ENCODE measurements around the gene MLN.

MLN gene

GRCh38 chr6:33820784-33821520 is 17.1 kb upstream of the MLN start:
- no peak for FAIRE-seq
- TF ChIP-seq TAF1 (IDR thresholded peaks at IDR 0.05; ENCODE audit: borderline replicate concordance, low read depth, low read length) (no peak), POLR2A (IDR thresholded peaks at IDR 0.05; ENCODE audit: low read depth, low read length) (no peak), POLR2AphosphoS5 (IDR thresholded peaks at IDR 0.05; ENCODE audit: low read depth, low read length) (no peak)
- DNase-seq (ENCODE audit: insufficient read length) = no peak

DNA sequence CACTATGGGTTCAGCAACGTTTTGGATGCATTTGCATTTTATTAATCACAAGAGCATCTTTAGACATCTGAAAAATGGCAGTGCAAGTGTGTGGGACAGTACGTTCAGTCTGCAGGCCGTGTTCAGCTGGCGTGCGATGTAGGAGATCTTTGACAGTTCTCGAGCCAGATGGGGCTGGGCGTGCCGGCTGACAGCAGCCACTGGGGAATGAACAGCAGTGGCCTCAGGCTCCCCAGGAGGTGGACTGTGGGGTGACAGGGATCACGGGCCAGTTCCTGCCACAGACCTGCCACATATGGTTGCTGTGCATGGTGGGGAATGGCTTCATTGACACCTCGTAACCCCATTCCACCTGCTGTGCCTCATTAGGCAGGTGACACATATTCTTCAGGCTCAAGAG is 16.4 kb upstream of the MLN start:
- DNase-seq (ENCODE audit: insufficient read length) = no peak
- TF ChIP-seq POLR2A (IDR thresholded peaks at IDR 0.05; ENCODE audit: low read depth, low read length) (no peak), TAF1 (IDR thresholded peaks at IDR 0.05; ENCODE audit: borderline replicate concordance, low read depth, low read length) (no peak), POLR2AphosphoS5 (IDR thresholded peaks at IDR 0.05; ENCODE audit: low read depth, low read length) (no peak)
- no peak for FAIRE-seq

GRCh38 chr6:33819021-33819420 is 15.2 kb upstream of the MLN start:
- no peak for DNase-seq (ENCODE audit: insufficient read length)
- no peak for FAIRE-seq
- TF ChIP-seq POLR2AphosphoS5 (IDR thresholded peaks at IDR 0.05; ENCODE audit: low read depth, low read length) = no peak
- no peak for TF ChIP-seq POLR2A (IDR thresholded peaks at IDR 0.05; ENCODE audit: low read depth, low read length)
- no peak for TF ChIP-seq TAF1 (IDR thresholded peaks at IDR 0.05; ENCODE audit: borderline replicate concordance, low read depth, low read length)

DNA sequence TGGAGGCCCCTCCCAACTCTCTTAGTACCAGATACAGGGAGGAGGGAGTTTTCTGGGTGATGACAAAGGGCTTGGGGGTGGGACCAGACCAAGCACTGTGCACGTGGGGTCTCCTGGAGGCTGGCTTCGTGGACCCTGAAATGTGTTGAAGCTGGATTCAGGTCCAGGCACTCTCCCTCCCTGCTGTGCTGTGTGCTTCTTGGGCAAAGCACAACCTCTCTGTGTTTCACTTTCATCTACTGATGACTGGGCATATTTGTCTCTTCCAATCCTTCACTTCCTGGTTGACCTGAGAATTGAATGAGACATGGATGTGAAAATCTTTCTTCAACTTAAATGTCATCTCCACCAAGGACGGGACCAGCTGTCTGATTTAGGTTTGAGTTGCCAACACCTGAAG is 14.5 kb upstream of the MLN start:
- no peak for DNase-seq (ENCODE audit: insufficient read length)
- FAIRE-seq = no peak
- no peak for TF ChIP-seq POLR2AphosphoS5 (IDR thresholded peaks at IDR 0.05; ENCODE audit: low read depth, low read length)
- TF ChIP-seq TAF1 (IDR thresholded peaks at IDR 0.05; ENCODE audit: borderline replicate concordance, low read depth, low read length) = no peak
- no peak for TF ChIP-seq POLR2A (IDR thresholded peaks at IDR 0.05; ENCODE audit: low read depth, low read length)

- DNase-seq (ENCODE audit: insufficient read length) (no peak), FAIRE-seq (no peak)
- no peak for TF ChIP-seq TAF1 (IDR thresholded peaks at IDR 0.05; ENCODE audit: borderline replicate concordance, low read depth, low read length)
- TF ChIP-seq POLR2A (IDR thresholded peaks at IDR 0.05; ENCODE audit: low read depth, low read length) = no peak
- no peak for TF ChIP-seq POLR2AphosphoS5 (IDR thresholded peaks at IDR 0.05; ENCODE audit: low read depth, low read length)
These were observed 13.7 kb upstream of the MLN start for GRCh38 chr6:33817489-33817888.

- TF ChIP-seq POLR2AphosphoS5 (IDR thresholded peaks at IDR 0.05; ENCODE audit: low read depth, low read length) = no peak
- no peak for FAIRE-seq
These were observed 13.1 kb upstream of the MLN start for GRCh38 chr6:33816911-33817310.

GRCh38 chr6:33815854-33816253 is 12.1 kb upstream of the MLN start:
- DNase-seq (ENCODE audit: insufficient read length) = no peak
- FAIRE-seq = peak; percentile 72
- TF ChIP-seq POLR2AphosphoS5 (IDR thresholded peaks at IDR 0.05; ENCODE audit: low read depth, low read length) (no peak), POLR2A (IDR thresholded peaks at IDR 0.05; ENCODE audit: low read depth, low read length) (no peak), TAF1 (IDR thresholded peaks at IDR 0.05; ENCODE audit: borderline replicate concordance, low read depth, low read length) (no peak)

More at GRCh38 chr6:33816911-33817310, 13.1 kb upstream of the MLN start:
- DNase-seq (ENCODE audit: insufficient read length) = no peak

GRCh38 chr6:33813990-33814985 is 10.5 kb upstream of the MLN start:
- TF ChIP-seq POLR2AphosphoS5 (IDR thresholded peaks at IDR 0.05; ENCODE audit: low read depth, low read length) = no peak
- no peak for TF ChIP-seq TAF1 (IDR thresholded peaks at IDR 0.05; ENCODE audit: borderline replicate concordance, low read depth, low read length)
- no peak for TF ChIP-seq POLR2A (IDR thresholded peaks at IDR 0.05; ENCODE audit: low read depth, low read length)
- FAIRE-seq (no peak), DNase-seq (ENCODE audit: insufficient read length) (no peak)

- TF ChIP-seq POLR2AphosphoS5 (IDR thresholded peaks at IDR 0.05; ENCODE audit: low read depth, low read length) (no peak), TAF1 (IDR thresholded peaks at IDR 0.05; ENCODE audit: borderline replicate concordance, low read depth, low read length) (no peak), POLR2A (IDR thresholded peaks at IDR 0.05; ENCODE audit: low read depth, low read length) (no peak)
- DNase-seq (ENCODE audit: insufficient read length) = no peak
- no peak for FAIRE-seq
These were observed 9.6 kb upstream of the MLN start for GRCh38 chr6:33813246-33813904.

GRCh38 chr6:33812669-33813068 is 8.9 kb upstream of the MLN start:
- TF ChIP-seq TAF1 (IDR thresholded peaks at IDR 0.05; ENCODE audit: borderline replicate concordance, low read depth, low read length) (no peak), POLR2A (IDR thresholded peaks at IDR 0.05; ENCODE audit: low read depth, low read length) (no peak), POLR2AphosphoS5 (IDR thresholded peaks at IDR 0.05; ENCODE audit: low read depth, low read length) (no peak)
- FAIRE-seq (no peak), DNase-seq (ENCODE audit: insufficient read length) (peak; percentile 64)

GRCh38 chr6:33809594-33809993 is 5.8 kb upstream of the MLN start:
- TF ChIP-seq POLR2A (IDR thresholded peaks at IDR 0.05; ENCODE audit: low read depth, low read length) (no peak), TAF1 (IDR thresholded peaks at IDR 0.05; ENCODE audit: borderline replicate concordance, low read depth, low read length) (no peak), POLR2AphosphoS5 (IDR thresholded peaks at IDR 0.05; ENCODE audit: low read depth, low read length) (no peak)
- DNase-seq (ENCODE audit: insufficient read length) = no peak
- no peak for FAIRE-seq
